ENCODE data around the gene GPR156.
A peak's percentile ranks its signal among the peaks of the same experiment; 100 is the strongest.
"Not testable (repeated sequence)": the region's sequence is repeated elsewhere in the genome, so short reads cannot be mapped to it uniquely, and the experiment has no call there.

The GPR156 gene

GRCh38 chr3:120161902-120162301 is 123.1 kb downstream of the GPR156 start:
- DNase-seq (ENCODE audit: low read depth in 2 of 2): no peak

- no peak for DNase-seq (ENCODE audit: low read depth in 2 of 2)
Observed at GRCh38 chr3:120160050-120160449, 125.0 kb downstream of the GPR156 start.

- DNase-seq (ENCODE audit: low read depth in 2 of 2): no peak
Observed at GRCh38 chr3:120157681-120158080, 127.3 kb downstream of the GPR156 start.

GRCh38 chr3:120157113-120157512 is 127.9 kb downstream of the GPR156 start:
- no peak for DNase-seq (ENCODE audit: low read depth in 2 of 2)

GRCh38 chr3:120156699-120157098 is 128.3 kb downstream of the GPR156 start:
- no peak for DNase-seq (ENCODE audit: low read depth in 2 of 2)

- not testable (repeated sequence) for DNase-seq (ENCODE audit: low read depth in 2 of 2)
Observed at GRCh38 chr3:120155694-120156093, 129.3 kb downstream of the GPR156 start.

GRCh38 chr3:120155108-120155507 is 129.9 kb downstream of the GPR156 start:
- no peak for DNase-seq (ENCODE audit: low read depth in 2 of 2)

- no peak for DNase-seq (ENCODE audit: low read depth in 2 of 2)
Observed at GRCh38 chr3:120153294-120153693, 131.7 kb downstream of the GPR156 start.

GRCh38 chr3:120151791-120152190 is 133.2 kb downstream of the GPR156 start:
- no peak for DNase-seq (ENCODE audit: low read depth in 2 of 2)

GRCh38 chr3:120148187-120148949 is 136.7 kb downstream of the GPR156 start:
- no peak for DNase-seq (ENCODE audit: low read depth in 2 of 2)

GRCh38 chr3:120147072-120147871 is 137.8 kb downstream of the GPR156 start:
- peak; percentile 11 to 15 for DNase-seq (ENCODE audit: low read depth in 2 of 2)

GRCh38 chr3:120145542-120146285 is 139.3 kb downstream of the GPR156 start:
- no peak for DNase-seq (ENCODE audit: low read depth in 2 of 2)

GRCh38 chr3:120144267-120144666 is 140.8 kb downstream of the GPR156 start:
- no peak for DNase-seq (ENCODE audit: low read depth in 2 of 2)

- no peak for DNase-seq (ENCODE audit: low read depth in 2 of 2)
Observed at GRCh38 chr3:120143676-120144075, 141.3 kb downstream of the GPR156 start.

- DNase-seq (ENCODE audit: low read depth in 2 of 2): no peak
Observed at GRCh38 chr3:120142236-120142635, 142.8 kb downstream of the GPR156 start.

GRCh38 chr3:120140098-120140742 is 144.8 kb downstream of the GPR156 start:
- no peak for DNase-seq (ENCODE audit: low read depth in 2 of 2)

GRCh38 chr3:120139140-120139539 is 145.9 kb downstream of the GPR156 start:
- DNase-seq (ENCODE audit: low read depth in 2 of 2): no peak

- DNase-seq (ENCODE audit: low read depth in 2 of 2): no peak
Observed at GRCh38 chr3:120137548-120137947, 147.5 kb downstream of the GPR156 start.

GRCh38 chr3:120130656-120131055 is 154.4 kb downstream of the GPR156 start:
- no peak for DNase-seq (ENCODE audit: low read depth in 2 of 2)

- DNase-seq (ENCODE audit: low read depth in 2 of 2): no peak
Observed at GRCh38 chr3:120129718-120130513, 155.1 kb downstream of the GPR156 start.

- DNase-seq (ENCODE audit: low read depth in 2 of 2): no peak
Observed at GRCh38 chr3:120129051-120129450, 156.0 kb downstream of the GPR156 start.

Data from stimulated activated CD4-positive, alpha-beta T cell treated with anti-CD3 and anti-CD28 coated beads, Interleukin-4, amount 100 ng/mL, for 48 hours (primary cell).